SK-N-SH treated with all-trans-retinoic acid at 6 μM for 48 hours (cell line): Measurements from ENCODE around the gene PLEKHM3.

Source experiments
- ATAC-seq: fragments of 200-7000 bp; cut with Tn5 transposase; 3 replicates; pipeline ENCODE4 v1.9.1; 2020; ENCODE audit warnings: mild to moderate bottlenecking, moderate library complexity
- ARNTL ChIP-seq: fragments of 450-650 bp; formaldehyde crosslinking; IDR thresholded peaks from 2 replicates; pipeline ENCODE4 v1.5.0; 2020; ENCODE audit warnings: low read depth, mild to moderate bottlenecking, moderate library complexity, borderline replicate concordance
- CREB5 ChIP-seq: fragments of 250-450 bp; sonication (Bioruptor Pico); IDR thresholded peaks from 2 replicates; pipeline ENCODE4 v1.5.1; 2020; ENCODE audit warnings: low read depth, mild to moderate bottlenecking, moderate library complexity
- CSDC2 ChIP-seq: fragments of 250-450 bp; sonication (Bioruptor Pico); IDR thresholded peaks from 2 replicates; pipeline ENCODE4 v1.5.0; 2020; ENCODE audit warnings: mild to moderate bottlenecking, moderate library complexity
- CSRNP3 ChIP-seq: fragments of 250-450 bp; sonication (Bioruptor Pico); IDR thresholded peaks from 2 replicates; pipeline ENCODE4 v1.5.1; 2021; ENCODE audit warnings: mild to moderate bottlenecking, moderate library complexity
- ESRRG ChIP-seq: fragments of 250-450 bp; sonication (Bioruptor Pico); IDR thresholded peaks from 2 replicates; pipeline ENCODE4 v1.6.1; 2021; ENCODE audit warnings: mild to moderate bottlenecking
- GLIS3 ChIP-seq: fragments of 250-450 bp; sonication (Bioruptor Pico); IDR thresholded peaks from 2 replicates; pipeline ENCODE4 v1.5.0; 2020; ENCODE audit warnings: mild to moderate bottlenecking, moderate library complexity
- ISL1 ChIP-seq: fragments of 250-450 bp; sonication (Bioruptor Pico); IDR thresholded peaks from 2 replicates; pipeline ENCODE4 v2.1.2; 2022; ENCODE audit warnings: mild to moderate bottlenecking, moderate library complexity
- OSR1 ChIP-seq: fragments of 250-450 bp; sonication (Bioruptor Pico); IDR thresholded peaks from 2 replicates; pipeline ENCODE4 v1.8.0; 2022; ENCODE audit warnings: moderate library complexity, mild to moderate bottlenecking, inconsistent platforms
- PATZ1 ChIP-seq: fragments of 250-450 bp; sonication (Bioruptor Pico); IDR thresholded peaks from 2 replicates; pipeline ENCODE4 v1.8.0; 2020; ENCODE audit warnings: mild to moderate bottlenecking, moderate library complexity, borderline replicate concordance
- POU6F1 ChIP-seq: fragments of 250-450 bp; sonication (Bioruptor Pico); IDR thresholded peaks from 2 replicates; pipeline ENCODE4 v1.8.0; 2021; ENCODE audit warnings: low read depth, mild to moderate bottlenecking, moderate library complexity, borderline replicate concordance
- PPARA ChIP-seq: fragments of 250-450 bp; sonication (Bioruptor Pico); IDR thresholded peaks from 2 replicates; pipeline ENCODE4 v1.5.0; 2020; ENCODE audit warnings: mild to moderate bottlenecking, borderline replicate concordance
- RARB ChIP-seq: fragments of 250-450 bp; sonication (Bioruptor Pico); IDR thresholded peaks from 2 replicates; pipeline ENCODE4 v1.8.0; 2021; ENCODE audit warnings: mild to moderate bottlenecking, moderate library complexity
- SNAI2 ChIP-seq: fragments of 250-450 bp; sonication (Bioruptor Pico); IDR thresholded peaks from 2 replicates; pipeline ENCODE4 v1.5.0; 2020; ENCODE audit warnings: mild to moderate bottlenecking, moderate library complexity
- TCF4 ChIP-seq: fragments of 250-450 bp; sonication (Bioruptor Pico); IDR thresholded peaks from 2 replicates; pipeline ENCODE4 v1.8.0; 2021; ENCODE audit warnings: mild to moderate bottlenecking, moderate library complexity, borderline replicate concordance
- TOX ChIP-seq: fragments of 250-450 bp; sonication (Bioruptor Pico); IDR thresholded peaks from 2 replicates; pipeline ENCODE4 v1.8.0; 2021; ENCODE audit warnings: mild to moderate bottlenecking, moderate library complexity, borderline replicate concordance
- TSHZ2 ChIP-seq: fragments of 250-450 bp; sonication (Bioruptor Pico); IDR thresholded peaks from 2 replicates; pipeline ENCODE4 v1.5.0; 2020; ENCODE audit warnings: mild to moderate bottlenecking, moderate library complexity
- ZC3H10 ChIP-seq: fragments of 250-450 bp; sonication (Bioruptor Pico); IDR thresholded peaks from 2 replicates; pipeline ENCODE4 v1.5.1; 2021; ENCODE audit warnings: mild to moderate bottlenecking, moderate library complexity
- ZFP3 ChIP-seq: fragments of 250-450 bp; sonication (Bioruptor Pico); IDR thresholded peaks from 2 replicates; pipeline ENCODE4 v1.5.0; 2020; ENCODE audit warnings: mild to moderate bottlenecking, moderate library complexity
- ZFP30 ChIP-seq: fragments of 450-650 bp; formaldehyde crosslinking; IDR thresholded peaks from 2 replicates; pipeline ENCODE4 v1.5.0; 2022; ENCODE audit warnings: mild to moderate bottlenecking, moderate library complexity
- ZNF565 ChIP-seq: fragments of 450-650 bp; formaldehyde crosslinking; conservative IDR thresholded peaks from 2 replicates; pipeline ENCODE4 v1.5.0; 2020; ENCODE audit warnings: low read depth, mild to moderate bottlenecking, moderate library complexity
- ZNF70 ChIP-seq: fragments of 450-650 bp; formaldehyde crosslinking; IDR thresholded peaks from 2 replicates; pipeline ENCODE4 v1.5.0; 2020; ENCODE audit warnings: mild to moderate bottlenecking, moderate library complexity
- ZNF8 ChIP-seq: fragments of 450-650 bp; formaldehyde crosslinking; IDR thresholded peaks from 2 replicates; pipeline ENCODE4 v1.5.0; 2020; ENCODE audit warnings: mild to moderate bottlenecking, moderate library complexity

The PLEKHM3 gene

GRCh38 chr2:207913772-207914358 is 111.5 kb downstream of the PLEKHM3 start:
- no peak for ATAC-seq
- TF ChIP-seq TCF4, result no peak
- no peak for TF ChIP-seq CSDC2 (CRISPR knock-in tag)
- TF ChIP-seq RARB (CRISPR knock-in tag), result no peak
- no peak for TF ChIP-seq TOX (CRISPR knock-in tag)
- no peak for TF ChIP-seq ARNTL (CRISPR knock-in tag)
- TF ChIP-seq ZFP3, result no peak
- TF ChIP-seq ZNF8 (CRISPR knock-in tag), result no peak
- no peak for TF ChIP-seq ZNF565 (CRISPR knock-in tag)
- no peak for TF ChIP-seq ZFP30 (CRISPR knock-in tag)
- TF ChIP-seq ESRRG (CRISPR knock-in tag), result no peak
- no peak for TF ChIP-seq GLIS3 (CRISPR knock-in tag)
- no peak for TF ChIP-seq ZNF70 (CRISPR knock-in tag)
- no peak for TF ChIP-seq CREB5 (CRISPR knock-in tag)
- TF ChIP-seq PATZ1, result no peak
- TF ChIP-seq OSR1 (CRISPR knock-in tag), result no peak
- TF ChIP-seq CSRNP3, result no peak
- TF ChIP-seq PPARA (CRISPR knock-in tag), result no peak

- ATAC-seq, result no peak
Measured at GRCh38 chr2:207911856-207912255, 113.5 kb downstream of the PLEKHM3 start.

More at GRCh38 chr2:207911856-207912255, 113.5 kb downstream of the PLEKHM3 start:
- no peak for TF ChIP-seq ISL1 (CRISPR knock-in tag)
- TF ChIP-seq SNAI2, result no peak
- TF ChIP-seq ZFP3, result no peak
- no peak for TF ChIP-seq ZNF565 (CRISPR knock-in tag)
- TF ChIP-seq ESRRG (CRISPR knock-in tag), result no peak
- TF ChIP-seq ZNF70 (CRISPR knock-in tag), result no peak
- TF ChIP-seq TSHZ2, result no peak
- no peak for TF ChIP-seq CREB5 (CRISPR knock-in tag)
- no peak for TF ChIP-seq ZFP30 (CRISPR knock-in tag)
- TF ChIP-seq ARNTL (CRISPR knock-in tag), result no peak
- no peak for TF ChIP-seq ZNF8 (CRISPR knock-in tag)
- no peak for TF ChIP-seq TCF4
- no peak for TF ChIP-seq PPARA (CRISPR knock-in tag)
- TF ChIP-seq ZC3H10 (CRISPR knock-in tag), result no peak
- no peak for TF ChIP-seq CSDC2 (CRISPR knock-in tag)
- no peak for TF ChIP-seq GLIS3 (CRISPR knock-in tag)
- TF ChIP-seq POU6F1, result no peak
